Activated T-helper 1 cell treated with anti-CD3 and anti-CD28 coated beads, Interleukin-12 subunit alpha, Interleukin-12 subunit beta, Interleukin-2, Interleukin-4 antibody, amounts not matched to agents 30 ng/mL and 10 ng/mL and 1 ng/mL, durations not matched to agents 14 hours and 24 hours and 36 hours (primary cell): Measurements from ENCODE around the gene EIF4G3. TPM values are rescaled to one million over a fixed set of nuclear protein-coding genes. Genes with fewer than 3 reads are reported as not detected.
"Not testable (repeated sequence)": the region's sequence is repeated elsewhere in the genome, so short reads cannot be mapped to it uniquely, and the experiment has no call there.

ENCODE experiments used
- DNase-seq: peaks from one replicate; pipeline ENCODE4 v3.0.0; 2021; ENCODE audit warnings: low spot score
- H3K27ac Mint-ChIP-seq: one replicate; pipeline ENCODE4 v1.8.0; 2021; ENCODE audit warnings: mild to moderate bottlenecking, mixed read lengths
- H3K27me3 Mint-ChIP-seq: one replicate; pipeline ENCODE4 v1.8.0; 2022; ENCODE audit warnings: mild to moderate bottlenecking, moderate library complexity, mixed read lengths; ENCODE audit not compliant: insufficient read depth
- H3K36me3 Mint-ChIP-seq: one replicate; pipeline ENCODE4 v1.8.0; 2021; ENCODE audit warnings: low read depth, mixed read lengths
- H3K4me1 Mint-ChIP-seq: one replicate; pipeline ENCODE4 v1.8.0; 2021; ENCODE audit warnings: low read depth, mixed read lengths
- H3K4me3 Mint-ChIP-seq: one replicate; pipeline ENCODE4 v1.8.0; 2021; ENCODE audit warnings: mild to moderate bottlenecking, moderate library complexity, mixed read lengths
- H3K9me3 Mint-ChIP-seq: one replicate; pipeline ENCODE4 v1.8.0; 2021; ENCODE audit warnings: mixed read lengths
- intact Hi-C: fragments of 100-400 bp; cut with micrococcal nuclease; formaldehyde crosslinking; loops from one replicate; pipeline ENCODE4 v1.15.1; 2024
- total RNA-seq: library from RNA; stranded (reverse); gene quantifications from 2 replicates; pipeline ENCODE4 v1.2.3, GENCODE V29; 2022

The EIF4G3 gene
- total RNA-seq, 1 donor from 2014 or later: 67.5 TPM

- no peaks in the 10 kb centered on the region for H3K9me3 Mint-ChIP-seq
- no peak for DNase-seq
- H3K36me3 Mint-ChIP-seq: no peaks in the 10 kb centered on the region
- H3K4me1 Mint-ChIP-seq: no peaks in the 10 kb centered on the region
- H3K27ac Mint-ChIP-seq: no peak overlapping the region
- intact Hi-C loops: no loop called here
- H3K4me3 Mint-ChIP-seq: no peak overlapping the region
- peaks cover under 1% of the 10 kb centered on the region for H3K27me3 Mint-ChIP-seq
These were observed 25.0 kb upstream of the EIF4G3 start for GRCh38 chr1:21201650-21202049.

GRCh38 chr1:21201238-21201637, 24.5 kb upstream of the EIF4G3 start:
- H3K4me3 Mint-ChIP-seq, H3K36me3 Mint-ChIP-seq, H3K27ac Mint-ChIP-seq, H3K4me1 Mint-ChIP-seq, H3K27me3 Mint-ChIP-seq, DNase-seq, intact Hi-C loops, H3K9me3 Mint-ChIP-seq: not testable (repeated sequence)

- Mint-ChIP-seq H3K27ac (no peak overlapping the region), H3K27me3 (peaks cover 4% of the 10 kb centered on the region), H3K9me3 (no peaks in the 10 kb centered on the region), H3K4me1 (no peaks in the 10 kb centered on the region), H3K4me3 (no peak overlapping the region), H3K36me3 (no peaks in the 10 kb centered on the region)
- intact Hi-C loops: no loop called here
- DNase-seq: no peak
These were observed 24.1 kb upstream of the EIF4G3 start for GRCh38 chr1:21200767-21201166.

GRCh38 chr1:21198929-21199328, 22.2 kb upstream of the EIF4G3 start:
- intact Hi-C loops: no loop called here
- H3K36me3 Mint-ChIP-seq: no peaks in the 10 kb centered on the region
- no peaks in the 10 kb centered on the region for H3K9me3 Mint-ChIP-seq
- H3K27me3 Mint-ChIP-seq: peaks cover 11% of the 10 kb centered on the region
- H3K27ac Mint-ChIP-seq: no peak overlapping the region
- no peaks in the 10 kb centered on the region for H3K4me1 Mint-ChIP-seq
- no peak for DNase-seq
- H3K4me3 Mint-ChIP-seq: no peak overlapping the region

GRCh38 chr1:21192871-21193270, 16.2 kb upstream of the EIF4G3 start:
- no peaks in the 10 kb centered on the region for H3K9me3 Mint-ChIP-seq
- DNase-seq: no peak
- no peak overlapping the region for H3K27ac Mint-ChIP-seq
- H3K36me3 Mint-ChIP-seq: no peaks in the 10 kb centered on the region
- intact Hi-C loops: no loop called here
- H3K27me3 Mint-ChIP-seq: peaks cover 28% of the 10 kb centered on the region
- H3K4me3 Mint-ChIP-seq: no peak overlapping the region
- H3K4me1 Mint-ChIP-seq: peaks cover 13% of the 10 kb centered on the region

GRCh38 chr1:21192284-21192683, 15.6 kb upstream of the EIF4G3 start:
- DNase-seq: no peak
- intact Hi-C loops: no loop called here
- Mint-ChIP-seq H3K27ac (no peak overlapping the region), H3K9me3 (no peaks in the 10 kb centered on the region), H3K27me3 (peaks cover 28% of the 10 kb centered on the region), H3K4me3 (no peak overlapping the region), H3K36me3 (no peaks in the 10 kb centered on the region), H3K4me1 (peaks cover 13% of the 10 kb centered on the region)

GRCh38 chr1:21190771-21191170, 14.1 kb upstream of the EIF4G3 start:
- H3K27ac Mint-ChIP-seq, DNase-seq, H3K9me3 Mint-ChIP-seq, H3K4me3 Mint-ChIP-seq, intact Hi-C loops, H3K36me3 Mint-ChIP-seq: not testable (repeated sequence)
- Mint-ChIP-seq H3K27me3 (peaks cover 24% of the 10 kb centered on the region), H3K4me1 (peaks cover 13% of the 10 kb centered on the region)

- no peaks in the 10 kb centered on the region for H3K9me3 Mint-ChIP-seq
- DNase-seq: no peak
These were observed 13.3 kb upstream of the EIF4G3 start for GRCh38 chr1:21189906-21190500.

GRCh38 chr1:21189421-21189820, 12.7 kb upstream of the EIF4G3 start:
- Mint-ChIP-seq H3K9me3 (no peaks in the 10 kb centered on the region), H3K27ac (no peak overlapping the region), H3K27me3 (peaks cover 22% of the 10 kb centered on the region), H3K4me3 (no peak overlapping the region), H3K4me1 (peaks cover 13% of the 10 kb centered on the region), H3K36me3 (no peaks in the 10 kb centered on the region)
- intact Hi-C loops: no loop called here
- no peak for DNase-seq

More at GRCh38 chr1:21189906-21190500, 13.3 kb upstream of the EIF4G3 start:
- intact Hi-C loops: no loop called here
- peaks cover 20% of the 10 kb centered on the region for H3K27me3 Mint-ChIP-seq
- no peak overlapping the region for H3K27ac Mint-ChIP-seq
- H3K4me1 Mint-ChIP-seq: peaks cover 13% of the 10 kb centered on the region
- H3K36me3 Mint-ChIP-seq: no peaks in the 10 kb centered on the region
- H3K4me3 Mint-ChIP-seq: no peak overlapping the region

- Mint-ChIP-seq H3K27ac (no peak overlapping the region), H3K9me3 (no peaks in the 10 kb centered on the region)
These were observed 11.5 kb upstream of the EIF4G3 start for GRCh38 chr1:21188235-21188634.

GRCh38 chr1:21185221-21185731, 8.6 kb upstream of the EIF4G3 start:
- H3K27me3 Mint-ChIP-seq: peaks cover 15% of the 10 kb centered on the region
- no peaks in the 10 kb centered on the region for H3K36me3 Mint-ChIP-seq
- H3K4me3 Mint-ChIP-seq: no peak overlapping the region
- no peaks in the 10 kb centered on the region for H3K9me3 Mint-ChIP-seq
- DNase-seq: no peak
- peaks cover 7% of the 10 kb centered on the region for H3K4me1 Mint-ChIP-seq
- H3K27ac Mint-ChIP-seq: no peak overlapping the region
- intact Hi-C loops: no loop called here

More at GRCh38 chr1:21188235-21188634, 11.5 kb upstream of the EIF4G3 start:
- H3K36me3 Mint-ChIP-seq: no peaks in the 10 kb centered on the region
- no peak for DNase-seq
- H3K4me3 Mint-ChIP-seq: no peak overlapping the region
- H3K4me1 Mint-ChIP-seq: peaks cover 13% of the 10 kb centered on the region
- H3K27me3 Mint-ChIP-seq: peaks cover 18% of the 10 kb centered on the region
- intact Hi-C loops: no loop called here

- no peak overlapping the region for H3K4me3 Mint-ChIP-seq
- H3K36me3 Mint-ChIP-seq: no peaks in the 10 kb centered on the region
- intact Hi-C loops: no loop called here
- DNase-seq: no peak
- H3K27me3 Mint-ChIP-seq: peaks cover 9% of the 10 kb centered on the region
- H3K27ac Mint-ChIP-seq: no peak overlapping the region
- no peaks in the 10 kb centered on the region for H3K9me3 Mint-ChIP-seq
- no peaks in the 10 kb centered on the region for H3K4me1 Mint-ChIP-seq
These were observed 7.6 kb upstream of the EIF4G3 start for GRCh38 chr1:21184276-21184675.

GRCh38 chr1:21182181-21182731, 5.6 kb upstream of the EIF4G3 start:
- Mint-ChIP-seq H3K9me3 (no peaks in the 10 kb centered on the region), H3K4me3 (no peak overlapping the region), H3K27me3 (peaks cover 6% of the 10 kb centered on the region), H3K4me1 (no peaks in the 10 kb centered on the region), H3K36me3 (no peaks in the 10 kb centered on the region), H3K27ac (no peak overlapping the region)
- intact Hi-C loops: no loop called here
- no peak for DNase-seq
